HPDE6-E6E7 (cell line): ENCODE results near the gene AHNAK2.

Experiments
- DNase-seq: peaks from one replicate; pipeline ENCODE4 v3.0.0; 2011; ENCODE audit warnings: missing footprints; ENCODE audit errors: extremely low spot score

The AHNAK2 gene

GRCh38 chr14:104986487-104987164, 8.5 kb upstream of the AHNAK2 start:
- DNase-seq, result no peak

- peak; percentile 89 for DNase-seq
Measured at GRCh38 chr14:104985675-104986486, 7.7 kb upstream of the AHNAK2 start, which contains the start of gene CLBA1. Gene CLBA1, plus strand, starts transcription at chr14:104985788. Its CDS starts 644 bp downstream, at chr14:104986432.

- DNase-seq, result no peak
Measured at GRCh38 chr14:104984056-104984894, 6.1 kb upstream of the AHNAK2 start.

GRCh38 chr14:104983231-104983721, 5.1 kb upstream of the AHNAK2 start:
- no peak for DNase-seq

GRCh38 chr14:104982548-104983230, 4.5 kb upstream of the AHNAK2 start:
- DNase-seq, result no peak

- no peak for DNase-seq
Measured at GRCh38 chr14:104981699-104982541, 3.7 kb upstream of the AHNAK2 start.

- DNase-seq, result no peak
Measured at GRCh38 chr14:104980611-104981531, 2.7 kb upstream of the AHNAK2 start.

- DNase-seq, result no peak
Measured at GRCh38 chr14:104979758-104980610, 1.8 kb upstream of the AHNAK2 start.

- no peak for DNase-seq
Measured at GRCh38 chr14:104978746-104979691, 845 bp upstream of the AHNAK2 start.

- DNase-seq, result no peak
Measured at GRCh38 chr14:104977008-104977680, 1.0 kb downstream of the AHNAK2 start.

GRCh38 chr14:104976198-104977007, 1.8 kb downstream of the AHNAK2 start:
- DNase-seq, result peak; percentile 71

GRCh38 chr14:104975481-104976197, 2.5 kb downstream of the AHNAK2 start:
- no peak for DNase-seq

- no peak for DNase-seq
Measured at GRCh38 chr14:104974665-104975390, 3.3 kb downstream of the AHNAK2 start.

GRCh38 chr14:104974146-104974541, 4.0 kb downstream of the AHNAK2 start:
- DNase-seq, result no peak
